SK-N-MC (cell line): Measurements from ENCODE around the gene CFLAR.

ENCODE experiments used
- DNase-seq: peaks from one replicate; pipeline ENCODE4 v3.0.0-alpha.2; 2011; ENCODE audit warnings: low read depth, low spot score
- H3K27ac ChIP-seq: fragments of 200-600 bp; sonication (generic); 2 replicates; pipeline ENCODE4 v1.5.1; 2016; ENCODE audit warnings: mixed run types
- H3K36me3 ChIP-seq: fragments of 200-600 bp; sonication (generic); 2 replicates; pipeline ENCODE4 v1.6.1; 2017; ENCODE audit warnings: antibody characterized with exemption, low read length, mixed read lengths; ENCODE audit not compliant: insufficient read depth
- H3K4me3 ChIP-seq: fragments of 200-600 bp; sonication (generic); 2 replicates; pipeline ENCODE4 v1.5.1; 2016
- H3K9ac ChIP-seq: fragments of 200-600 bp; sonication (generic); 2 replicates; pipeline ENCODE4 v1.8.0; 2017; ENCODE audit warnings: mixed run types, mixed read lengths; ENCODE audit not compliant: insufficient read length
- H3K9me3 ChIP-seq: fragments of 200-600 bp; sonication (generic); 2 replicates; pipeline ENCODE4 v1.6.1; 2017; ENCODE audit warnings: low read depth, mild to moderate bottlenecking, antibody characterized with exemption, low read length, moderate library complexity, mixed read lengths
- EZH2 ChIP-seq: fragments of 200-600 bp; sonication (generic); IDR thresholded peaks from one replicate; pipeline ENCODE4 v1.6.1; 2017; ENCODE audit warnings: antibody characterized with exemption
- FOXP2 ChIP-seq: optimal IDR thresholded peaks from 2 replicates; pipeline ENCODE3; 2011; ENCODE audit warnings: mild to moderate bottlenecking, moderate library complexity; ENCODE audit not compliant: insufficient read depth; ENCODE audit errors: extremely low read length, control extremely low read depth
- POLR2AphosphoS5 ChIP-seq: IDR thresholded peaks from 2 replicates; pipeline ENCODE4 v1.6.1; 2012; ENCODE audit warnings: mild to moderate bottlenecking, low read depth, low read length, borderline replicate concordance

CFLAR gene

GRCh38 chr2:201150454-201151020, 34.6 kb downstream of the CFLAR start:
- H3K9ac ChIP-seq: no peak overlapping the region
- peaks cover 6% of the 10 kb centered on the region; the same call in 1 of the 2 replicates for H3K36me3 ChIP-seq
- no peak overlapping the region; the same call in 1 of the 2 replicates for H3K27ac ChIP-seq
- DNase-seq: no peak
- no peak overlapping the region for H3K4me3 ChIP-seq
- TF ChIP-seq POLR2AphosphoS5 (no peak), FOXP2 (no peak), EZH2 (no peak)
- H3K9me3 ChIP-seq: no peaks in the 10 kb centered on the region

- no peak for DNase-seq
- Histone ChIP-seq H3K36me3 (peaks cover 9% of the 10 kb centered on the region; the same call in 1 of the 2 replicates), H3K27ac (peak overlapping the region; percentile 48), H3K9ac (no peak overlapping the region), H3K9me3 (no peaks in the 10 kb centered on the region), H3K4me3 (no peak overlapping the region)
- TF ChIP-seq FOXP2 (no peak), EZH2 (no peak), POLR2AphosphoS5 (no peak)
Observed at GRCh38 chr2:201151127-201151981, 35.4 kb downstream of the CFLAR start.

- Histone ChIP-seq H3K9me3 (no peaks in the 10 kb centered on the region), H3K27ac (no peak overlapping the region), H3K9ac (no peak overlapping the region), H3K36me3 (peaks cover 9% of the 10 kb centered on the region; the same call in 1 of the 2 replicates), H3K4me3 (no peak overlapping the region)
- no peak for DNase-seq
- TF ChIP-seq EZH2 (no peak), POLR2AphosphoS5 (no peak), FOXP2 (no peak)
Observed at GRCh38 chr2:201152517-201152916, 36.6 kb downstream of the CFLAR start.

GRCh38 chr2:201152999-201153815, 37.2 kb downstream of the CFLAR start:
- no peak for DNase-seq
- Histone ChIP-seq H3K9me3 (no peaks in the 10 kb centered on the region), H3K9ac (no peak overlapping the region), H3K27ac (no peak overlapping the region), H3K36me3 (peaks cover 9% of the 10 kb centered on the region; the same call in 1 of the 2 replicates), H3K4me3 (no peak overlapping the region)
- TF ChIP-seq POLR2AphosphoS5 (no peak), EZH2 (no peak), FOXP2 (no peak)

GRCh38 chr2:201154615-201155399, 38.8 kb downstream of the CFLAR start:
- no peak for DNase-seq
- no peaks in the 10 kb centered on the region for H3K9me3 ChIP-seq
- H3K9ac ChIP-seq: no peak overlapping the region
- H3K27ac ChIP-seq: no peak overlapping the region
- TF ChIP-seq EZH2: no peak
- TF ChIP-seq POLR2AphosphoS5: no peak
- TF ChIP-seq FOXP2: no peak
- H3K36me3 ChIP-seq: peaks cover 6% of the 10 kb centered on the region; the same call in 1 of the 2 replicates
- H3K4me3 ChIP-seq: no peak overlapping the region

- H3K4me3 ChIP-seq: no peak overlapping the region
- no peak for DNase-seq
- no peaks in the 10 kb centered on the region for H3K9me3 ChIP-seq
- TF ChIP-seq FOXP2 (no peak), POLR2AphosphoS5 (no peak), EZH2 (no peak)
- no peak overlapping the region for H3K27ac ChIP-seq
- H3K9ac ChIP-seq: no peak overlapping the region
- peaks cover 15% of the 10 kb centered on the region; the same call in 1 of the 2 replicates for H3K36me3 ChIP-seq
Observed at GRCh38 chr2:201156036-201156435, 40.1 kb downstream of the CFLAR start.

GRCh38 chr2:201156640-201157039, 40.7 kb downstream of the CFLAR start:
- H3K36me3 ChIP-seq: peaks cover 15% of the 10 kb centered on the region; the same call in 1 of the 2 replicates

More at GRCh38 chr2:201156640-201157039, 40.7 kb downstream of the CFLAR start:
- DNase-seq: no peak
- no peaks in the 10 kb centered on the region for H3K9me3 ChIP-seq
- H3K4me3 ChIP-seq: no peak overlapping the region
- TF ChIP-seq POLR2AphosphoS5: no peak
- no peak for TF ChIP-seq FOXP2
- H3K9ac ChIP-seq: no peak overlapping the region
- no peak overlapping the region for H3K27ac ChIP-seq
